ENCODE results near the gene PHF13.
A peak's percentile ranks its signal among the peaks of the same experiment; 100 is the strongest.

GRCh38 chr1:6638226-6638625 lies 24.7 kb downstream of the PHF13 start:
- TF ChIP-seq CTCF (IDR thresholded peaks at IDR 0.05 in 8 of 11, conservative IDR thresholded peaks at IDR 0.05 in 3 of 11) (no peak), POLR2A (IDR thresholded peaks at IDR 0.05) (no peak), POLR2AphosphoS5 (IDR thresholded peaks at IDR 0.05) (peak; percentile 14 to 60 (median 55))
